ENCODE data around the gene MTFR1L.
"Not testable (repeated sequence)": the region's sequence is repeated elsewhere in the genome, so short reads cannot be mapped to it uniquely, and the experiment has no call there.

The MTFR1L gene

GRCh38 chr1:25829046-25829445 is 9.3 kb downstream of the MTFR1L start:
- no peak for DNase-seq

GRCh38 chr1:25831569-25832196 is 11.9 kb downstream of the MTFR1L start:
- DNase-seq = no peak

- DNase-seq = no peak
Measured at GRCh38 chr1:25832336-25833037, 12.7 kb downstream of the MTFR1L start.

DNA sequence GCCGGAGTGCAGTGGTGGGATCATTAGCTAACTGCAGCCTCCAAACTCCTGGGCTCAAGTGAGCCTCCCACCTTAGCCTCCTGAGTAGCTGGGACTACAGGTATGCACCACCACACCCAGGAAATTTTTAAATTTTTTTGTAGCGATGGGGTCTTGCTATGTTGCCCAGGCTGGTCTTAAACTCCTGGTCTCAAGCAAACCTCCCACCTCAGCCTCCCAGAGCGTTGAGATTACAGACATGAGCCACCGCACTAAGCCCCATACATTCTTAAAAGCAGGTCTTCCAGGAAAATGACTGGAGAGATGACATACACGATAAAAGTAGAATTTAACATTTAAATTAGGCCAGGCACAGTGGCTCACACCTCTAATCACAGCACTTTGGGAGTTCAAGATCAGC is 13.4 kb downstream of the MTFR1L start:
- DNase-seq = no peak

- DNase-seq = no peak
Measured at GRCh38 chr1:25834894-25835293, 15.1 kb downstream of the MTFR1L start.

- DNase-seq = no peak
Measured at GRCh38 chr1:25836695-25837094, 16.9 kb downstream of the MTFR1L start.

- no peak for DNase-seq
Measured at GRCh38 chr1:25837262-25837875, 17.6 kb downstream of the MTFR1L start.

- DNase-seq = not testable (repeated sequence)
Measured at GRCh38 chr1:25839808-25840207, 20.1 kb downstream of the MTFR1L start.

DNA sequence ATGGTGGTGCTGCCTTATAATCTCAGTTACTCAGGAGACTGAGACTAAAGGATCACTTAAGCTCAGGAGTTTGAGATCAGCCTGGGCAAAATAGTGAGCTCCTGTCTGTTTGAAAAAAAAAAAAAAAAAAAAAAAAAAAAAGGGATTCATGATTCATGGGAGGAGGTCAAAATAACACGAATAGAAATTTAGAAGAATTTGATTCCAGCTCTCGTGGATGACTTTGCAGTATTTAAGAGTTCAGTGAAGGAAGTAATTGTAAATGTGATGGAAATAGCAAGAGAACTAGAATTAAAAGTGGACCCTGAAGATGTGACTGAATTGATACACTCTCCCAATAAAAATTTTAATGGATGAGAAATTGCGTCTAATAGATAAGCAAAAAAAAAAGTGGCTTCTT is 23.7 kb downstream of the MTFR1L start:
- DNase-seq = no peak

- no peak for DNase-seq
Measured at GRCh38 chr1:25844536-25845337, 25.0 kb downstream of the MTFR1L start.

DNA sequence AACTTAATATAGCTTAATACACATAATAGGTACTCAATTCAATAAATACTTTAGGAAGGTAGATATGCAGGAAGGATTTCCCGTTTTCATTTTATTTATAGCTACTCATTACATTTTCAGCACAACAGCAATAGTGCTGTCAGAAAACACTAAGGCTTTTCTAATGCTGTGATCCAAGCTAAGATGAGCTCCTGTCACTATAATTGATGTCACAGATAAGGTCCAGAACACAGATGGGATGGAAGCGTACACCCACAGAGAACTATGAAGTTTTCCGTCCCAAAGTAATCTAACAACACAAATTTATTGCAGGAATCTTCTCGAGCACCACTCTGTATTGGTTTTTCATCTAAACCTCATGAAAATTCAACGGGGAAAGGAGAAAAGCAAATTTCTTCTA is 25.9 kb downstream of the MTFR1L start:
- no peak for DNase-seq

DNA sequence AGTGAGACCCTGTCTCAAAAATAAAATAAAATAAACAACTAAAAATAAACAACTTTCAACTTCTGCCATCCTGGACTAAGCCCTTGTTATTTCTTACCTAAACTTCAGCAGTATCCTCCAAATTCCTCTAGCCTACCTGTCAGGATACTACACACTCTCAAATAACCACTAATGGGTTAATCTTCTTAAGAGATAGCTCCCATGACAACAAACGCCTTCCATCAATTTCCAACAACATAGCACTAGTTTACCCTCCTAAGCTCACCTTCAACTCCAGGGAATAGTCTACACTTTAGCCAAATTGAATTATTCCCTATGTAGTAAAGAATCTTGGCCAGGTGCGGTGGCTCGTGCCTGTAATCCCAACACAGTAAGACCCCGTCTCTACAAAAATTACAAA is 28.2 kb downstream of the MTFR1L start:
- no peak for DNase-seq

- no peak for DNase-seq
Measured at GRCh38 chr1:25848531-25848930, 28.8 kb downstream of the MTFR1L start.

- DNase-seq = no peak
Measured at GRCh38 chr1:25854554-25854953, 34.8 kb downstream of the MTFR1L start.

- DNase-seq = no peak
Measured at GRCh38 chr1:25856856-25857255, 37.1 kb downstream of the MTFR1L start.

DNA sequence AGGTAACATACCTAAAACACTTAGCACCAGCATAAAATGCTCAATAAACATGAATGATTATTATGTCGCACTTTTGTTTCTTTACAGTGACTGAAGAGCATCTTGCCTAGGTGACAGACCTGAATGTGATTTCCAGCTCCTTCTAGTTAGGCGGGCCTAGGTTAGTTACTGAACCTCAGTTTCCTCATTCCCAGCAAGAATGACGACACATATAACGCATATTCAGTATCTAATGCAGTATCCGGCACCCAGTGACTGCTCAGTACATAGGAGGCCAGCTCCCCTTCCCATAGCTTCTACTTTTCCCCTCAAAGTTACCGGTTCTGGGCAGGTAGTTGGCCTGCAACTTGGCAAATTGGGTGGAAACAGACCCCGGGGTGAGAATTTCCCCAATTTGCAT is 38.7 kb downstream of the MTFR1L start:
- DNase-seq = no peak

DNA sequence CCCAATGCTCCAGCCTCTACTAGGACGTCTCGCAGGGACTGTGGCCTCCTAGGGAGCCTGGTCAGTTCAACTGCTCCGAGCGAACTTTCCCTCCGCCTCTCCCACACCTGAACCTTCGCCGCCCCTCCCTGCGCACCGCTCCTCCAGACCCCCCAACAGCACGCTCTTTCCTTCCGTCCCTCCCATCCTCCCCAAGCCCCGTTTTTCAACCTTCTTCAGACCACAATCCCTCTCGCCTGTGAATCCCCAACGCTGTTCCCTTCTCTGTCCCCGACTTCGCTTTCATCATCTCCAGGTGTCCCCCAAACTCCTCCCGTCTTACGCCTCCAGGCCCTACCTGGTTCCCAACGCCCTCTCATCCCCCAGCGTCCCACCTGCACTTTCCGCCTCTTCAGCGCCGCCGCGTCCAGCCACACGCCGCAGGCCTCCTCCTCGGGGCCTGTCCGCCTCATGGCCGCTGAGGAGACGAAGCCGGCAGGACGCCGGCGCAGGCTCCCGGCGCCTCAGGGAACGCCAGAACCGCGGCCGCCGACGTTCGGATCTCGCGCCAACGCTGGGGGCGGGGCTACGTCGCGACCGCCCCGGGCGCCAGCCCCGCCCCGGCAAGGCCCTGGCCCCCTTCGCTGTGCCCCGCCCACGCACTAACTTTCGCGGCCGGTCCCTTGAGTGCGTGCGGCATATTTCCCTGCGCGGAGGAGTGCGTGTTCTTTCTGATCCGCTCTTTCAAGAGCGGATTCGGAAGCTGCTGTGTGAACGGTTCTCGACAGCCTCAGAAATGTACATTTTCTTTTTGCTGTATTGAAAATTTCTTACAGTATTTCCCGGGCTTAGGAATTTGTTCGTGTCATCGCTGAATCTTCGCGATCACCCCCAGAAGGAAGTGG is 39.4 kb downstream of the MTFR1L start, which contains the start of gene AUNIP:
TSS of gene AUNIP (minus strand) at position 552 of the 884 bp plus-strand sequence. CDS start at position 452, 100 bp downstream.
- peak; percentile 12 for DNase-seq

DNA sequence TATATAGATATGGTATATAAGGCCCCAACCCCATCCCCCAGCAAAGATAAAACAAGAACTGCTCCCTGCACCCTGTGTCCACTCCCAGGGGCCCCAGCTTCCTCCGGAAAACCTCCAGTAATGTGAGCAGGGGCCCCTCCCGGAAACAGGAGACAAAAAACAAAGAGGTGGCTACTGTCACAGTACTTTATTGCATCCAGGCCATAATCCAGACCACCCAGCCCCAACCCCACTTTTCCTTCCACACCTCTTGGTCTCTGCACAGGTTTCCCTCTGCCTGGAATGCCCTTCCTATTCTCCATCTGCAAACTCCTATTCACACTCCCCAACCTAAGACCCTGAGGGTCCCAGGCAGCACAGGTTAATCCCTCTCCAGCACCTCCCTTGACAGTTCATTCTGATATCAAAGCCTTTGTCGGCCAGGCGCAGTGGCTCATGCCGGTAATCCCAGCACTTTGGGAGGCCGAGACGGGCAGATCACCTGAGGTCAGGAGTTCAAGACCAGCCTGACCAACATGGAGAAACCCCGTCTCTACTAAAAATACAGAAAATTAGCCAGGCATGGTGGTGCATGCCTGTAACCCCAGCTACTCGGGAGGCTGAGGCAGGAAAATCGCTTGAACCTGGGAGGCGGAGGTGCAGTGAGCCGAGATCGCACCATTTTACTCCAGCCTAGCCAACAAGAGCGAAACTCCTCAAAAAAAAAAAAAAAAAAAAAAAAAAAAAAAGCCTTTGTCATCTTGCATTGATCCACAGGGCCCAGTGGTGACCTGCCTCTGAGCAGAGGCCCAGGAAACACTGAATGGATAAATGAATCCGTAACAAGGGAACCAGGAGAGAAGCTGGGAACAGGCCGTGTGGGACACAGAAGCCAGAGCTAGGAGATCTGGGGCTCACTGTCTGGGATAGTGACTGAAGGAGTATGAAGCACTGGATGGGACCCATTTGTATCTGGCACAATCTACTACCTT is 41.8 kb downstream of the MTFR1L start:
- DNase-seq = no peak

- no peak for DNase-seq
Measured at GRCh38 chr1:25862785-25863485, 43.2 kb downstream of the MTFR1L start.

DNA sequence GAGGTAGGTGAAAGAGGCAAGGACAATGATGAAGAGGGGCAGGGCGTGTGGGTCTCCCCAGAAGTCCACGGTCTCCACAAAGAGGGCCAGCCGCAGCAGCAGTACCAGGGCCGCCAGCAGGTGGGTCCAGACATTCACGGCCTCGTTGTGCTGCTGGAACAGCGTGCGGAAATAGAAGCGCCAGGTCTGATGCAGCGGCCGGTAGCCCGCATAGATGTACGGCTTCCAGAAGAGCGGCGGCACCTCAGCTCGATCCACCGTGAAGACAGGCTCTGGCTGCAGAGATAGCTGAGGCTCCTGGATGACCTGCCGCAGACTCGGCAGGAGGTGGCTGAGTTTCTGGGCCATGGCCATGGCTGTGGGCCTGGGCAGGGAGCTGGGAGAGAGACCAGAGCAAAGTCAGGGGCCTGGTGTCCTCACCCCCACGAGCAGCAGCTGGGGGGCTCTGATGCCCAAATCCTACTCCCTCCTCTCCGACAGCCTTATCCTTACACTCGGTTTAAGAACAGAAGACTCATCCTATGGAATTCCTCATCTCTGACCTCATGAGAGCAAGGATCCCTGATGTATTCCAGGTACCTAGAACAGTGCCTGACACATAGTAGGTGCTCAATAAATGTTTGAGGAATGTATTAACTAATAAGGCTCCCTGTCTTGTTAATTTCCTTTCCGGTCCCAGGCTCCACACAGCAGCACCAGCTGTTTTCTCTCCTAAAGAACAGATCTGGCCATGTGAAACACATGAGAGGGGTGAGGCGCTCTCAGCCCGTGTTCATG is 43.9 kb downstream of the MTFR1L start:
- DNase-seq = no peak
